Mesendoderm (in vitro differentiated cells): ENCODE results near the gene ADGRA1.

Experiments used
- DNase-seq: peaks from one replicate; pipeline ENCODE4 v3.0.0; 2013
- H2AK5ac ChIP-seq: 2 replicates; pipeline ENCODE4 v1.6.1; 2013; ENCODE audit warnings: low read length, inconsistent platforms
- H2BK120ac ChIP-seq: 2 replicates; pipeline ENCODE4 v1.6.1; 2013; ENCODE audit warnings: low read depth, mild to moderate bottlenecking, low read length, moderate library complexity, mixed read lengths
- H2BK15ac ChIP-seq: replicated peaks from 2 replicates; pipeline ENCODE4 v1.6.1; 2013; ENCODE audit warnings: low read depth, mild to moderate bottlenecking, moderate library complexity
- H2BK5ac ChIP-seq: 2 replicates; pipeline ENCODE4 v1.6.1; 2013; ENCODE audit warnings: low read length, inconsistent platforms
- H3K18ac ChIP-seq: 2 replicates; pipeline ENCODE4 v1.6.1; 2013; ENCODE audit warnings: mild to moderate bottlenecking, low read length, mixed read lengths
- H3K23ac ChIP-seq: one replicate; pipeline ENCODE4 v1.6.1; 2013; ENCODE audit warnings: low read length
- H3K27ac ChIP-seq: 2 replicates; pipeline ENCODE4 v1.5.1; 2013; ENCODE audit warnings: low read depth, mild to moderate bottlenecking, inconsistent platforms, low read length, moderate library complexity
- H3K27me3 ChIP-seq: 2 replicates; pipeline ENCODE4 v1.6.1; 2013; ENCODE audit warnings: low read length, control low read depth, mild to moderate bottlenecking, inconsistent platforms; ENCODE audit not compliant: insufficient read depth, poor library complexity
- H3K36me3 ChIP-seq: 2 replicates; pipeline ENCODE4 v1.6.1; 2013; ENCODE audit warnings: low read length, inconsistent platforms; ENCODE audit not compliant: control insufficient read depth, insufficient read depth
- H3K4ac ChIP-seq: one replicate; pipeline ENCODE4 v1.6.1; 2013; ENCODE audit warnings: low read depth, mild to moderate bottlenecking, low read length, moderate library complexity
- H3K4me1 ChIP-seq: 2 replicates; pipeline ENCODE4 v1.6.1; 2013; ENCODE audit warnings: low read depth, low read length, inconsistent platforms; ENCODE audit not compliant: control insufficient read depth
- H3K4me2 ChIP-seq: 2 replicates; pipeline ENCODE4 v1.6.1; 2013; ENCODE audit warnings: low read length
- H3K4me3 ChIP-seq: 2 replicates; pipeline ENCODE4 v1.5.1; 2013; ENCODE audit warnings: mild to moderate bottlenecking, low read length
- H3K56ac ChIP-seq: one replicate; pipeline ENCODE4 v1.6.1; 2013; ENCODE audit warnings: low read length
- H3K79me1 ChIP-seq: 2 replicates; pipeline ENCODE4 v1.6.1; 2013; ENCODE audit warnings: low read length, inconsistent platforms
- H3K79me2 ChIP-seq: 2 replicates; pipeline ENCODE4 v1.6.1; 2013; ENCODE audit warnings: mild to moderate bottlenecking, low read length; ENCODE audit not compliant: control insufficient read depth, insufficient read depth
- H3K9ac ChIP-seq: 2 replicates; pipeline ENCODE4 v1.6.1; 2013; ENCODE audit warnings: low read length, inconsistent platforms
- H4K5ac ChIP-seq: one replicate; pipeline ENCODE4 v1.6.1; 2013; ENCODE audit warnings: low read length
- H4K8ac ChIP-seq: one replicate; pipeline ENCODE4 v1.6.1; 2013; ENCODE audit warnings: low read depth, mild to moderate bottlenecking, control low read depth, low read length, moderate library complexity
- WGBS: extraction: QIAGEN DNeasy Blood & Tissue Kit; methylation state at CpG from one replicate; pipeline ENCODE4 v1.1.7; 2013; ENCODE audit warnings: low lambda C conversion rate, missing lambda C conversion rate; ENCODE audit not compliant: insufficient coverage; ENCODE audit errors: extremely low coverage; 5-methylcytosine and 5-hydroxymethylcytosine counted together

ADGRA1 gene

DNA sequence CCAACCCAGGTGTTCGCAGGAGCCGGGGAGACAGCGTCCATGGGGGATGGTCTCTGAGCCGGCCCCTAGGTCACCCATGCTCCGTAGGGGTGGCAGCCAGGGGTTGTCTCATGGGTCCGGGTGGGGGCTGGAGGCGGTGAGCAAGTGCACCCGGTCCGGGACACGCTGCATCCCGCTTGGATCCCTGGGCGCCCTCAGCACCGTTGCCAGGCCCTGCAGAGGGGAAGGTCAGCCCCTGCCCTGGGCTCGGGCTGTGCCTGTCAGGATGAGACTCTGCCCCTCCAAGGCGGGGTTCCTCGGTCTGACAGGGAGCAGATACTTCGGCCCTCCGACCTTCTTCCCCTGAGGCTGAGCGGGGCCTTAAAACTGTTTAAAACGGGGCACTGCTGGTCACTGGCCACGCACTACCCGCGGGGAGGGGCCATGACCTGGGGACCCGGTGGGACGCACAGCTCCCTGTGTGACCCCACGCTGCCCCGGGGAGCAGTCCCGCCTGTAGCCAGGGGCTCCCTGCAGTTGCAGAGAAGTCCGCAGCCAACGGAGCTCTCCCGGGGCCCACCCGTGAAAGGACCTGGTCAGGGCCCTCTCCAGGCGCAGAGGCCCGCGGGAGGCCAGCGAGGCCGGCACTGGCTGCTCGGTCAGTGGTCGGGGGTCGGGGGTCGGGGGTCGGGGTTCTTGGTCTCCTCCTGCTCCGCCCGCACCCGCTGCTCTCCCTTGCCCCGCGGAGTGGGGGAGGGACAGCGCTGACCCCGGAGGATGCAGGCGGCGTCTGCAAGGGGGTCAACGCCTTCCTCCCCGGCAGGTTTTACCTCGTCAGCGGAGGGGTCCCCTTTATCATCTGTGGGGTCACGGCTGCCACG is 38.9 kb downstream of the ADGRA1 start:
- no peaks in the 10 kb centered on the region for H3K79me1 ChIP-seq
- H3K4me2 ChIP-seq, result no peak overlapping the region
- no peak overlapping the region for H2BK5ac ChIP-seq
- DNase-seq, result no peak
- H3K9ac ChIP-seq, result no peak overlapping the region
- H4K8ac ChIP-seq, result no peak overlapping the region
- no peak overlapping the region for H3K4me3 ChIP-seq
- no peak overlapping the region for H3K27ac ChIP-seq
- H4K5ac ChIP-seq, result no peak overlapping the region
- no CpG with 5 or more reads among the region's 57 CpGs for WGBS
- H3K18ac ChIP-seq, result no peak overlapping the region
- H3K23ac ChIP-seq, result no peak overlapping the region
- H3K79me2 ChIP-seq, result no peaks in the 10 kb centered on the region
- H2AK5ac ChIP-seq, result no peak overlapping the region
- H2BK15ac ChIP-seq, result no peak overlapping the region
- H2BK120ac ChIP-seq, result no peak overlapping the region
- no peaks in the 10 kb centered on the region for H3K4me1 ChIP-seq
- no peak overlapping the region for H3K4ac ChIP-seq
- H3K56ac ChIP-seq, result no peak overlapping the region
- no peaks in the 10 kb centered on the region for H3K27me3 ChIP-seq
- H3K36me3 ChIP-seq, result no peaks in the 10 kb centered on the region

DNA sequence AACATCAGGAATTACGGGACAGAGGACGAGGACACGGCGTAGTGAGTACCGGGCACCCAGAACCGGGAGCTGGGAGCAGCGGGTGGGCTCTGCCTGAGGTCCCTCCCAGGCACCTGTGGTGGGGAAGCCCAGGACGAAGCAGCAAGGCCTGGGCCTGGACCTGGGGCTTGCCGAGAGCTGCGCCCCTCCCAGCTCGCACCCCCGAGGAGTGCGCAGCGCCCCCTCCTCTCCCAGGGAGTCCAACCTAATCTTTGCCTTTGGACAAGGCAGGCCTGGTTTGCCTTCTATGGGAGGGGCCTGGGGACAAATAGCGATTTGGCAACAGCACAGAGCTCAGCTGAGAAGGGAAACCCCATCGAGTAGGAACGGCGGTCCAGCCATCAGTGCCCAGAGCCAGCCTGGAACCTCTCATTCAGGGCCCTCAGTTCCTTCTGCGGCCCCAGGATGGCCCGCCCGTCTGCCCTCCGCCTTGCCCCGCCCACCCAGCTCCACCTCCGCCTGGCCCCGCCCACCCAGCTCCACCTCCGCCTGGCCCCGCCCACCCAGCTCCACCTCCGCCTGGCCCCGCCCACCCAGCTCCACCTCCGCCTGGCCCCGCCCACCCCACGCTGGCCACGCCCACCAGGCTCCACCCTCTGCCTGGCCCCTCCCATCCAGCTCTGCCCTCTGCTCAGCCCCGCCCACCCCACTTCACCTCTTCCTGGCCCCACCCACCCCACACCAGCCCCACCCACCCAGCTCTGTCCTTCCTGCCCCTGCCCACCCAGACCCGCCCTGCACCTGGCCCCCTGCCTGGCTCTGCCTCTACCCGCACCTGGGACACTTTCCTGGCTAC is 39.8 kb downstream of the ADGRA1 start:
- Histone ChIP-seq H3K27me3 (no peaks in the 10 kb centered on the region), H3K36me3 (no peaks in the 10 kb centered on the region), H3K4me1 (no peaks in the 10 kb centered on the region), H2BK15ac (no peak overlapping the region), H4K8ac (no peak overlapping the region), H2AK5ac (no peak overlapping the region), H3K79me2 (no peaks in the 10 kb centered on the region), H3K27ac (no peak overlapping the region), H2BK5ac (no peak overlapping the region), H3K56ac (no peak overlapping the region), H3K18ac (no peak overlapping the region), H3K4ac (no peak overlapping the region), H4K5ac (no peak overlapping the region), H3K23ac (no peak overlapping the region), H3K4me2 (no peak overlapping the region), H3K79me1 (no peaks in the 10 kb centered on the region), H2BK120ac (no peak overlapping the region), H3K4me3 (no peak overlapping the region), H3K9ac (no peak overlapping the region)
- no peak for DNase-seq
- no CpG with 5 or more reads among the region's 36 CpGs for WGBS

DNA sequence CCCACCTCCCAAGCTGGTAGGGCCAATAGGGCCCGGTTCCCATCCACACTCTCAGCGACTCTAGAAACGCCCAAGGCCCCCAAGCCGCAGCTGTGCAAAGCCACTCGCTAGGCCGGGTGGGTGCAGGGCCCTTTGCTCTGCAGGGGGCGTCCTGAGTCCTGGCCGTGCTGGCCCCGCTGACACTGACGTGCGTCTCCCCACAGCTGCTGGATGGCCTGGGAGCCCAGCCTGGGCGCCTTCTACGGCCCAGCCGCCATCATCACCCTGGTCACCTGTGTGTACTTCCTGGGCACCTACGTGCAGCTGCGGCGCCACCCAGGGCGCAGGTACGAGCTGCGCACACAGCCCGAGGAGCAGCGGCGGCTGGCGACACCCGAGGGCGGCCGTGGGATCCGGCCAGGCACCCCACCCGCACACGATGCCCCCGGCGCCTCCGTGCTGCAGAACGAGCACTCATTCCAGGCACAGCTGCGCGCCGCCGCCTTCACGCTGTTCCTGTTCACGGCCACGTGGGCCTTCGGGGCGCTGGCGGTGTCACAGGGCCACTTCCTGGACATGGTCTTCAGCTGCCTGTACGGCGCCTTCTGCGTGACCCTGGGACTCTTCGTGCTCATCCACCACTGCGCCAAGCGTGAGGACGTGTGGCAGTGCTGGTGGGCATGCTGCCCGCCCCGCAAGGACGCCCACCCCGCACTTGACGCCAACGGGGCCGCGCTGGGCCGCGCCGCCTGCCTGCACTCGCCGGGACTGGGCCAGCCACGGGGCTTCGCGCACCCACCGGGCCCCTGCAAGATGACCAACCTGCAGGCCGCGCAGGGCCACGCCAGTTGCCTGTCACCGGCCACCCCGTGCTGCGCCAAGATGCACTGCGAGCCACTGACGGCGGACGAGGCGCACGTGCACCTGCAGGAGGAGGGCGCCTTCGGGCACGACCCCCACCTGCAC is 40.7 kb downstream of the ADGRA1 start:
- Histone ChIP-seq H2BK15ac (no peak overlapping the region), H3K4ac (no peak overlapping the region), H3K4me3 (no peak overlapping the region), H3K79me1 (no peaks in the 10 kb centered on the region), H3K18ac (no peak overlapping the region), H3K56ac (no peak overlapping the region), H4K5ac (no peak overlapping the region), H2BK120ac (no peak overlapping the region), H3K4me1 (no peaks in the 10 kb centered on the region), H2AK5ac (no peak overlapping the region), H3K27ac (no peak overlapping the region), H3K9ac (no peak overlapping the region), H3K23ac (no peak overlapping the region), H4K8ac (no peak overlapping the region), H3K79me2 (no peaks in the 10 kb centered on the region), H3K27me3 (no peaks in the 10 kb centered on the region), H3K36me3 (no peaks in the 10 kb centered on the region), H2BK5ac (no peak overlapping the region), H3K4me2 (no peak overlapping the region)
- no peak for DNase-seq
- WGBS, result no CpG with 5 or more reads among the region's 83 CpGs

DNA sequence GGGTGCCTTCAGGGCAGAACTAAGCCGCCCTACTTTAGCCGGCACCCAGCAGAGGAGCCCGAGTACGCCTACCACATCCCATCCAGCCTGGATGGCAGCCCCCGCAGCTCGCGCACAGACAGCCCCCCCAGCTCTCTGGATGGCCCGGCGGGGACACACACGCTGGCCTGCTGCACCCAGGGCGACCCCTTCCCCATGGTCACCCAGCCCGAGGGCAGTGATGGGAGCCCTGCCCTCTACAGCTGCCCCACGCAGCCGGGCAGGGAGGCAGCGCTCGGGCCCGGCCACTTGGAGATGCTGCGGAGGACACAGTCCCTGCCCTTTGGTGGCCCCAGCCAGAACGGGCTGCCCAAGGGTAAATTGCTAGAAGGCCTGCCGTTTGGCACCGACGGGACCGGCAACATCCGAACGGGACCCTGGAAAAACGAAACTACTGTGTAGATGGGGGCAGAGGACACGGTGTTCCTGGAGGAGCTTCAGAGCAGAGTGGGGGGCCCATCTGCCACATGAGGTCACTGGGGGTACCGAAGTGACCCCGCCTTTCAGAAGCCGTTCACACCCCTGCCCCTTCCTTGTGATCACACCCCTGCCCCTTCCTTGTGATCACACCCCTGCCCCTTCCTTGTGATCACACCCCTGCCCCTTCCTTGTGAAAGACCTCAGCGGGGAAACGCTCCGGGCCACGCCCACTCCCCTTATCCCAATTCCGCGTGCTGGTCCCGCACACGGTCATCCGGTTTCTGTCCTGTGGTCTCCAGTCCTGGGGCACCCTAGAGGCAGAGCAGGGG is 41.5 kb downstream of the ADGRA1 start:
- no peak overlapping the region for H2AK5ac ChIP-seq
- WGBS, result no CpG with 5 or more reads among the region's 39 CpGs

DNA sequence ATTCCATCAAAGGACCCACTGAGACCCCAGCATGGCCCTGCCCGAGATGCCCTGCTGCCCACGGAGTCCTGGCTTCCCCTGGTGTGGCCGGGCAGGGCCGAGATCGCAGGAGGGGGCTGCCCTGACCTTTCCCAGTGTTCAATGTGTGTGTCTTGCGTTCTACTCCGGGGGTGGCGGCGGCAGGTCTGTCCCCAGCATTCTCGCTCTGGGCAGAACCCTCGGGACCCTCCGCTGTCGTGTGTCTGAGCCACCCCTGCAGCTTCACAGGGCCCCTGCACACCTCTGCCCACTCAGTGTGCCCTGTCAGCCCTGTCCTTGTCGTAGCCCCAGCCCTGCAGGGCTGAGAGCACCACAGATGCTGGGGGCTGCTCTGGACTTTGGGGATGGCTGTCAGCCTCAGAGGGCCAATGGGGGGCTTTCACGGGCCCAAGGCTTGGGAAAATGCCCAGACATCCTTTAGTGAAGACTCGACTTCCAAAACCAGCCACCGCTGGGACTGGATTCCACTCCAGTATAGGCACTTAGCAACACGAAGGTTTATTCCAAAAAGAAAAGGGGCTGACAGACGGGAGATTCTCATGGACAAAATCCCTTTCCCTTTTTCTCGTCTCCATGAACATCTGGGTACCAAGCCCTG is 42.3 kb downstream of the ADGRA1 start:
- no peak overlapping the region for H3K18ac ChIP-seq
- H4K8ac ChIP-seq, result no peak overlapping the region
- H3K27me3 ChIP-seq, result no peaks in the 10 kb centered on the region
- no peak overlapping the region for H3K4me3 ChIP-seq
- H3K4me2 ChIP-seq, result no peak overlapping the region
- H3K27ac ChIP-seq, result no peak overlapping the region
- H3K4ac ChIP-seq, result no peak overlapping the region
- H2BK15ac ChIP-seq, result no peak overlapping the region
- H3K9ac ChIP-seq, result no peak overlapping the region
- no CpG with 5 or more reads among the region's 20 CpGs for WGBS
- no peaks in the 10 kb centered on the region for H3K79me2 ChIP-seq
- no peaks in the 10 kb centered on the region for H3K79me1 ChIP-seq
- H4K5ac ChIP-seq, result no peak overlapping the region
- no peak for DNase-seq
- no peak overlapping the region for H3K23ac ChIP-seq
- no peak overlapping the region for H2BK5ac ChIP-seq
- H3K4me1 ChIP-seq, result no peaks in the 10 kb centered on the region
- H3K36me3 ChIP-seq, result no peaks in the 10 kb centered on the region
- no peak overlapping the region for H2BK120ac ChIP-seq
- H3K56ac ChIP-seq, result no peak overlapping the region
- no peak overlapping the region for H2AK5ac ChIP-seq

More for the DNA sequence above, 41.5 kb downstream of the ADGRA1 start:
- no peaks in the 10 kb centered on the region for H3K36me3 ChIP-seq
- H3K27me3 ChIP-seq, result no peaks in the 10 kb centered on the region
- H4K8ac ChIP-seq, result no peak overlapping the region
- no peaks in the 10 kb centered on the region for H3K79me2 ChIP-seq
- H3K4ac ChIP-seq, result no peak overlapping the region
- no peak overlapping the region for H3K27ac ChIP-seq
- no peaks in the 10 kb centered on the region for H3K79me1 ChIP-seq
- no peak overlapping the region for H3K4me3 ChIP-seq
- H2BK15ac ChIP-seq, result no peak overlapping the region
- no peak overlapping the region for H3K23ac ChIP-seq
- H4K5ac ChIP-seq, result no peak overlapping the region
- no peak overlapping the region for H2BK5ac ChIP-seq
- no peak overlapping the region for H2BK120ac ChIP-seq
- no peak overlapping the region for H3K4me2 ChIP-seq
- H3K4me1 ChIP-seq, result no peaks in the 10 kb centered on the region
- H3K56ac ChIP-seq, result no peak overlapping the region
- DNase-seq, result no peak
- H3K18ac ChIP-seq, result no peak overlapping the region
- H3K9ac ChIP-seq, result no peak overlapping the region
